Measurements from ENCODE around the gene ZFYVE21. TPM values are rescaled to one million over a fixed set of nuclear protein-coding genes. Genes with fewer than 3 reads are reported as not detected.

The ZFYVE21 gene
- total RNA-seq, 6 experiments from 2014 or later: 20.9 to 35.2 (median 27.6) TPM

DNA sequence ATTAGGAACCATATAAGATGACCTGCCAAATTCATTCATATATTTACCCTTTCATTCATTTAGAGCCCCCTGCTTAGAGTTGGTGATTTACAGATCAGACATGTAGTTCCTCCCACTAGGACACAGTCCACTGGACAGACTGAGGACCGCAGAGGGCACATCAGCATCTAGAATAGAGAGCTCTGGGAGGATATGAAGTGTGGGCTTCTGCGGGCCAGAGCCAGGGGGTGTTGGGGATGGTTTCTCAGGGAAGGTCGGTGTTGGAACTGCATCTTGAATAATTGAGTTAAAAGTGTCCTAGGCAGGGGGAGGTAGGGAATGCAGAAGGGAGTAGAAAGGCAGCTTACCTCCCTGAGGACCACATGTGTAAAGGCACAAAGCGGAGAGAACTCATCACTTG is 43.7 kb upstream of the ZFYVE21 start:
- no peak for TF ChIP-seq POLR2A (IDR thresholded peaks at IDR 0.05)
- TF ChIP-seq, protein P1, sequence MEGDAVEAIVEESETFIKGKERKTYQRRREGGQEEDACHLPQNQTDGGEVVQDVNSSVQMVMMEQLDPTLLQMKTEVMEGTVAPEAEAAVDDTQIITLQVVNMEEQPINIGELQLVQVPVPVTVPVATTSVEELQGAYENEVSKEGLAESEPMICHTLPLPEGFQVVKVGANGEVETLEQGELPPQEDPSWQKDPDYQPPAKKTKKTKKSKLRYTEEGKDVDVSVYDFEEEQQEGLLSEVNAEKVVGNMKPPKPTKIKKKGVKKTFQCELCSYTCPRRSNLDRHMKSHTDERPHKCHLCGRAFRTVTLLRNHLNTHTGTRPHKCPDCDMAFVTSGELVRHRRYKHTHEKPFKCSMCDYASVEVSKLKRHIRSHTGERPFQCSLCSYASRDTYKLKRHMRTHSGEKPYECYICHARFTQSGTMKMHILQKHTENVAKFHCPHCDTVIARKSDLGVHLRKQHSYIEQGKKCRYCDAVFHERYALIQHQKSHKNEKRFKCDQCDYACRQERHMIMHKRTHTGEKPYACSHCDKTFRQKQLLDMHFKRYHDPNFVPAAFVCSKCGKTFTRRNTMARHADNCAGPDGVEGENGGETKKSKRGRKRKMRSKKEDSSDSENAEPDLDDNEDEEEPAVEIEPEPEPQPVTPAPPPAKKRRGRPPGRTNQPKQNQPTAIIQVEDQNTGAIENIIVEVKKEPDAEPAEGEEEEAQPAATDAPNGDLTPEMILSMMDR (IDR thresholded peaks at IDR 0.05): no peak
- Histone ChIP-seq H3K27me3 (no peaks in the 10 kb centered on the region), H3K4me3 (no peak overlapping the region), H3K36me3 (peaks cover 13 to 94% (median 50%) of the 10 kb centered on the region in 4 donors), H3K9me3 (no peaks in the 10 kb centered on the region), H3K27ac (no peak overlapping the region), H3K4me1 (no peaks in the 10 kb centered on the region)
- DNase-seq (no peak), ATAC-seq (no peak)
- WGBS (ENCODE audit: insufficient coverage, low coverage, low lambda C conversion rate, missing lambda C conversion rate): 94% methylated on average over 4 of the region's 4 CpGs
- intact Hi-C loops (cut with DNase I): no loop called here

DNA sequence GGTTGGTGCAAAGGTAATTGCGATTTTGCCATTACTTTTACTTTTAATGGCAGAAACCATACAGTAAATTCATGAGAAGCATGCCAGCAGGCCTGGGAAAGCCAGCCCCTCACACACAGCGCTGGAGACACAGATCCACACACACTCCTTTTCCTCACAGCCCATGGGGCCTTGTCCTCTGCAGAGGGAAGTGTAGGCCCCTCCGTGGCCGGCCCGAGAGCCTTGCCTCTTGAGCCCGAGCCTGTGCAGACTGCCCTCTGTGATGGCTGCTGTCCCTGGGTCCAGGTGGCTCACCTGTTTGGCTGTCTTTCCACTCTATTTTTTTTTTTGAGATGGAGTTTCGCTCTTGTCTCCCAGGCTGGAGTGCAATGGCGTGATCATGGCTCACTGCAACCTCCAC is 39.7 kb upstream of the ZFYVE21 start:
- H3K27ac ChIP-seq: no peak overlapping the region
- 82% methylated on average over 4 of the region's 8 CpGs for WGBS (ENCODE audit: insufficient coverage, low coverage, low lambda C conversion rate, missing lambda C conversion rate)
- ATAC-seq: peak in 1 of 4 donors; percentile 35
- no peak overlapping the region for H3K4me3 ChIP-seq
- no peaks in the 10 kb centered on the region for H3K9me3 ChIP-seq
- no peak for TF ChIP-seq POLR2A (IDR thresholded peaks at IDR 0.05)
- TF ChIP-seq, protein P1 (IDR thresholded peaks at IDR 0.05): no peak
- H3K36me3 ChIP-seq: peaks cover 15 to 98% (median 58%) of the 10 kb centered on the region in 4 donors
- no peak for DNase-seq
- no peaks in the 10 kb centered on the region for H3K4me1 ChIP-seq
- no peaks in the 10 kb centered on the region for H3K27me3 ChIP-seq
- intact Hi-C loops (cut with DNase I): no loop called here

DNA sequence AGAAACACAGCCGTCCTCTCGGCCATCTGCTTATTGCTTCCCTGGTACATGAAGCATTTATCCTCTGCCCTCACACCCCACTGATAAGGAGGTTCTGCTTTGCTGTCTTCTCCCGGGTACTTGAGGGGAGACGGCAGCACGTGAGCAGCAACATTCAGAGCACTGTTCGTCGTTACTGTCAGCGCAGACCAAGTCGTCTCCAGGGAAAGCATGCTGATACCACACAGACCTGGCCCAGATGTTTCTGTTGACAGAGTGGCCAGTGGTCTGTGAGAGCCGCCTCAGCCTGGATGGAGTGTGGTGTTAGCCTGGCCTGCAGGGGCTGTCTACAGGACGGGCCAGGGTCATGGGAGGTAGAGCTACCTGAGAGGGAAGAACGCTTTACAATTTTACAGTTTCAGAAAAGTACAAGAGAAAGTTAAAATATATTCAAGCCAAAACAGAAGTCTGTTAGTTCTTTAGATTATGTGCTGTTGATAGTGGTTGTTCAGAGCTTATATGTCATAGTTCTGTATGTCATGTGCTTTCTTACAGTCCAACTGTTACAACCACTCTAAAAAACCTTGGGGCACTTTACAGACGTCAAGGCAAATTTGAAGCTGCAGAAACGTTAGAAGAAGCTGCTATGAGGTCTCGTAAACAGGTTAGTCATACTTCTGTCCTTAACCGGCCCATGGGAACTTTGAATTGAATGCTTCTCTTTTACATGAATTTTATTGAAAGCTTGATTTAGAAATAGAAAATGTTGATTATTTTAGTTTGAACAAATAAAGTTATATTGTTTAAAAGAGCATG is 38.5 kb upstream of the ZFYVE21 start:
- intact Hi-C loops (cut with DNase I): no loop called here
- Histone ChIP-seq H3K27ac (no peak overlapping the region), H3K27me3 (no peaks in the 10 kb centered on the region), H3K36me3 (peaks cover 21 to 98% (median 57%) of the 10 kb centered on the region in 4 donors), H3K4me1 (no peaks in the 10 kb centered on the region), H3K9me3 (no peaks in the 10 kb centered on the region), H3K4me3 (no peak overlapping the region)
- WGBS (ENCODE audit: insufficient coverage, low coverage, low lambda C conversion rate, missing lambda C conversion rate): 76% methylated on average over 12 of the region's 16 CpGs
- DNase-seq: no peak
- TF ChIP-seq, protein P1 (IDR thresholded peaks at IDR 0.05): no peak
- TF ChIP-seq POLR2A (IDR thresholded peaks at IDR 0.05): no peak
- no peak for ATAC-seq

DNA sequence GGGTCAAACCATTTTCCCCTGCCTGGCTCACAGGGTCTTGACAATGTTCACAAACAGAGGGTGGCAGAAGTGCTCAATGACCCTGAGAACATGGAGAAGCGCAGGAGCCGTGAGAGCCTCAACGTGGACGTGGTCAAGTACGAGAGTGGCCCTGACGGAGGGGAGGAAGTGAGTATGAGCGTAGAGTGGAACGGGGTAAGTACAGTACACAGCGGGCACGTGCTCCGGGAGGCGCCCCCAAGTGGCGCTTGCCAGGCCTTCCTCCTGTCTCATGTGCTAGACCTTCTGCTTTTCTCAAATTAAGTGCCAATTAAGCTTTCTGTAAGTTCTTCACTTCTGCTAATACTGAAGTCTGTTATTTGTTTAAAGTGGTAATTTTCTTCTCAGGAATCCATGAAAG is 36.3 kb upstream of the ZFYVE21 start:
- Histone ChIP-seq H3K27me3 (no peaks in the 10 kb centered on the region), H3K36me3 (peaks cover 22 to 99% (median 45%) of the 10 kb centered on the region in 4 donors), H3K4me1 (no peaks in the 10 kb centered on the region), H3K4me3 (no peak overlapping the region), H3K9me3 (no peaks in the 10 kb centered on the region), H3K27ac (no peak overlapping the region)
- intact Hi-C loops (cut with DNase I): no loop called here
- WGBS (ENCODE audit: insufficient coverage, low coverage, low lambda C conversion rate, missing lambda C conversion rate): 63% methylated on average over 13 of the region's 13 CpGs
- ATAC-seq: peak; percentile 84 to 93 (median 91)
- no peak for TF ChIP-seq POLR2A (IDR thresholded peaks at IDR 0.05)
- TF ChIP-seq, protein P1 (IDR thresholded peaks at IDR 0.05): peak; percentile 12 to 45 (median 39)
- DNase-seq: peak in 2 of 3 donors; percentile 56 to 69
